NCI-H2196 (cell line): ENCODE measurements around the gene THTPA.
A peak's percentile ranks its signal among the peaks of the same experiment; 100 is the strongest.

ENCODE experiments used
- DNase-seq: peaks from one replicate; lab custom pipeline; 2025; ENCODE audit not compliant: unreplicated experiment; lab: John Stamatoyannopoulos, UW

The THTPA gene

GRCh38 chr14:23550131-23550811 is 5.8 kb upstream of the THTPA start:
- no peak for DNase-seq

- no peak for DNase-seq
Measured at GRCh38 chr14:23550812-23551265, 5.2 kb upstream of the THTPA start.

- peak; percentile 86 for DNase-seq
Measured at GRCh38 chr14:23551266-23552028, 4.6 kb upstream of the THTPA start, which contains the start of gene ZFHX2. ZFHX2 (minus strand) TSS chr14:23551765; CDS start chr14:23535325, 16,440 bp downstream.

- no peak for DNase-seq
Measured at GRCh38 chr14:23555533-23555881, 564 bp upstream of the THTPA start.

GRCh38 chr14:23556700-23557440 is 799 bp downstream of the THTPA start:
- no peak for DNase-seq

GRCh38 chr14:23557521-23557920 is 1.4 kb downstream of the THTPA start:
- no peak for DNase-seq

GRCh38 chr14:23557946-23558345 is 1.9 kb downstream of the THTPA start:
- DNase-seq = no peak

GRCh38 chr14:23558346-23559009 is 2.4 kb downstream of the THTPA start:
- DNase-seq = no peak

GRCh38 chr14:23559010-23559925 is 3.2 kb downstream of the THTPA start:
- DNase-seq = peak; percentile 69

GRCh38 chr14:23559926-23560520 is 4.0 kb downstream of the THTPA start:
- DNase-seq = no peak

- DNase-seq = no peak
Measured at GRCh38 chr14:23561259-23561658, 5.2 kb downstream of the THTPA start.

GRCh38 chr14:23561873-23562821 is 6.1 kb downstream of the THTPA start:
- peak; percentile 92 for DNase-seq

GRCh38 chr14:23562822-23563472 is 6.9 kb downstream of the THTPA start:
- peak; percentile 63 for DNase-seq

- DNase-seq = no peak
Measured at GRCh38 chr14:23563473-23564180, 7.6 kb downstream of the THTPA start.

GRCh38 chr14:23564181-23564812 is 8.2 kb downstream of the THTPA start:
- DNase-seq = no peak

GRCh38 chr14:23564876-23565275 is 8.8 kb downstream of the THTPA start:
- no peak for DNase-seq

- no peak for DNase-seq
Measured at GRCh38 chr14:23565626-23566025, 9.6 kb downstream of the THTPA start.
